ENCODE data around the gene CCDC13. TPM values are rescaled to one million over a fixed set of nuclear protein-coding genes. Genes with fewer than 3 reads are reported as not detected.
"Not testable (repeated sequence)": the region's sequence is repeated elsewhere in the genome, so short reads cannot be mapped to it uniquely, and the experiment has no call there.

Gene CCDC13
- total RNA-seq, 1 donor from 2014 or later, result 0.40 TPM

GRCh38 chr3:42814914-42815507 lies 42.0 kb upstream of the CCDC13 start:
- H3K27ac Mint-ChIP-seq (ENCODE audit: unreplicated experiment), result no peak overlapping the region
- H3K9me3 Mint-ChIP-seq (ENCODE audit: low read depth), result no peaks in the 10 kb centered on the region
- H3K36me3 Mint-ChIP-seq (ENCODE audit: low read depth), result no peaks in the 10 kb centered on the region
- H3K27me3 Mint-ChIP-seq (ENCODE audit: low read depth), result peaks cover 4% of the 10 kb centered on the region
- no peak overlapping the region for H3K4me3 Mint-ChIP-seq (ENCODE audit: unreplicated experiment)
- no peak for TF ChIP-seq CTCF (IDR thresholded peaks at IDR 0.05)
- no peak for DNase-seq (ENCODE audit: low spot score)
- peaks cover 3% of the 10 kb centered on the region for H3K4me1 Mint-ChIP-seq (ENCODE audit: low read depth)

GRCh38 chr3:42814246-42814645 lies 41.2 kb upstream of the CCDC13 start:
- Mint-ChIP-seq H3K27ac (ENCODE audit: unreplicated experiment) (no peak overlapping the region), H3K4me1 (ENCODE audit: low read depth) (no peaks in the 10 kb centered on the region), H3K27me3 (ENCODE audit: low read depth) (peaks cover 6% of the 10 kb centered on the region), H3K9me3 (ENCODE audit: low read depth) (no peaks in the 10 kb centered on the region), H3K36me3 (ENCODE audit: low read depth) (no peaks in the 10 kb centered on the region), H3K4me3 (ENCODE audit: unreplicated experiment) (no peak overlapping the region)
- DNase-seq (ENCODE audit: low spot score), result no peak
- no peak for TF ChIP-seq CTCF (IDR thresholded peaks at IDR 0.05)

GRCh38 chr3:42811118-42811883 lies 38.2 kb upstream of the CCDC13 start:
- H3K4me3 Mint-ChIP-seq (ENCODE audit: unreplicated experiment); H3K9me3 Mint-ChIP-seq (ENCODE audit: low read depth); H3K27ac Mint-ChIP-seq (ENCODE audit: unreplicated experiment); H3K4me1 Mint-ChIP-seq (ENCODE audit: low read depth); H3K36me3 Mint-ChIP-seq (ENCODE audit: low read depth); DNase-seq (ENCODE audit: low spot score): not testable (repeated sequence)
- peaks cover 12% of the 10 kb centered on the region for H3K27me3 Mint-ChIP-seq (ENCODE audit: low read depth)

- not testable (repeated sequence) for H3K27ac Mint-ChIP-seq (ENCODE audit: unreplicated experiment); H3K36me3 Mint-ChIP-seq (ENCODE audit: low read depth); H3K9me3 Mint-ChIP-seq (ENCODE audit: low read depth); H3K4me3 Mint-ChIP-seq (ENCODE audit: unreplicated experiment); H3K4me1 Mint-ChIP-seq (ENCODE audit: low read depth); DNase-seq (ENCODE audit: low spot score)
- H3K27me3 Mint-ChIP-seq (ENCODE audit: low read depth), result peaks cover 12% of the 10 kb centered on the region
Observed at GRCh38 chr3:42810706-42811105, 37.7 kb upstream of the CCDC13 start.

- no peak for DNase-seq (ENCODE audit: low spot score)
- Mint-ChIP-seq H3K4me3 (ENCODE audit: unreplicated experiment) (no peak within 1 kb of the TSS), H3K9me3 (ENCODE audit: low read depth) (no peaks in the 10 kb centered on the region), H3K4me1 (ENCODE audit: low read depth) (peaks cover 9% of the 10 kb centered on the region), H3K27me3 (ENCODE audit: low read depth) (peaks cover 10% of the 10 kb centered on the region), H3K27ac (ENCODE audit: unreplicated experiment) (no peak within 1 kb of the TSS), H3K36me3 (ENCODE audit: low read depth) (no peaks in the 10 kb centered on the region)
- TF ChIP-seq CTCF (IDR thresholded peaks at IDR 0.05), result no peak
Observed at GRCh38 chr3:42809202-42809601, 36.1 kb upstream of the CCDC13 start, which contains the start of gene ACKR2. ACKR2 (plus strand) TSS chr3:42809445; CDS start chr3:42864503, 55,058 bp downstream.

- H3K27me3 Mint-ChIP-seq (ENCODE audit: low read depth), result peaks cover 10% of the 10 kb centered on the region
- peaks cover 16% of the 10 kb centered on the region for H3K4me1 Mint-ChIP-seq (ENCODE audit: low read depth)
- H3K4me3 Mint-ChIP-seq (ENCODE audit: unreplicated experiment), result no peak overlapping the region
- no peak overlapping the region for H3K27ac Mint-ChIP-seq (ENCODE audit: unreplicated experiment)
- DNase-seq (ENCODE audit: low spot score), result no peak
- no peak for TF ChIP-seq CTCF (IDR thresholded peaks at IDR 0.05)
- no peaks in the 10 kb centered on the region for H3K9me3 Mint-ChIP-seq (ENCODE audit: low read depth)
- H3K36me3 Mint-ChIP-seq (ENCODE audit: low read depth), result no peaks in the 10 kb centered on the region
Observed at GRCh38 chr3:42807929-42808328, 34.9 kb upstream of the CCDC13 start.
